Activated CD4-positive, alpha-beta T cell treated with anti-CD3 and anti-CD28 coated beads, Interleukin-2, amount 50 U/mL, for 1 hour (primary cell): ENCODE results near the gene PLEKHH3.
"Not testable (repeated sequence)": the region's sequence is repeated elsewhere in the genome, so short reads cannot be mapped to it uniquely, and the experiment has no call there.

ENCODE experiments used
- DNase-seq: peaks from one replicate; pipeline ENCODE4 v3.0.0-alpha.2; 2020

Gene PLEKHH3

DNA sequence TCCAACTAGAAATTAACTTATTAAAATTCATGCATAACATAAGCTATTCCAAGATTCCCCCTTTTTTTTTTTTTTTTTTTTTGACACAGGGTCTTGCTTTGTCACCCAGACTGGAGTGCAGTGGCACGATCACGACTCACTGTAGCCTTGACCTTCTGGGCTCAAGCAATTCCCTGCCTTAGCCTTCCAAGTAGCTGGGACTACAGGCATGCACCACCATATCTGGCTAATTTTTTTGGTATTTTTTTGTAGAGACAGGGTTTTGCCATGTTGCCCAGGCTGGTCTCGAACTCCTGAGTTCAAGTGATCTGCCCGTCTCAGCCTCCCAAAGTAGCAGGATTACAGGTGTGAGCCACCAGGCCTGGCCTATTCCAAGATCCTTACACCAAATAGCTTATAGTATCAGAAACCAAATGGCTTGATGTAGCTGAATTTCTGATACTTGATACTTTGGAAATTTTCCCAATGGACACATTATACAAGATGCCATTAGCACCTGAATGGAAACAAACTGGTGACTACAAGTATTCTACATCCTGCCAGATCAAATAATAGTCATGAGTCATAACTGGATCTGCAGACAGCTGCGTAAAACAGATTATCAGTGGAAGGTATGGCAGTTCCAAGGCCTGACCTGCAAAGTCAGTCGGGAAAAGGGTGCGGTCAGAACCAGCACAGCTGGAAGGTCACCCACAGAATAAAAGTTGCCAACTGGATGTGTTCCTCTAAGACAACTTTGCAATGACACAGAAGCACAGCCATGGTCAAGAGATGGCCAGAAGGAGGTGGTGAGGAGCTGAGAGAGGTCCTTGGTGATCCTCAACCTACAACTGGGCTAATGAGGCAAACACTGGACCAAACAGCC lies 52.8 kb downstream of the PLEKHH3 start:
- no peak for DNase-seq

DNA sequence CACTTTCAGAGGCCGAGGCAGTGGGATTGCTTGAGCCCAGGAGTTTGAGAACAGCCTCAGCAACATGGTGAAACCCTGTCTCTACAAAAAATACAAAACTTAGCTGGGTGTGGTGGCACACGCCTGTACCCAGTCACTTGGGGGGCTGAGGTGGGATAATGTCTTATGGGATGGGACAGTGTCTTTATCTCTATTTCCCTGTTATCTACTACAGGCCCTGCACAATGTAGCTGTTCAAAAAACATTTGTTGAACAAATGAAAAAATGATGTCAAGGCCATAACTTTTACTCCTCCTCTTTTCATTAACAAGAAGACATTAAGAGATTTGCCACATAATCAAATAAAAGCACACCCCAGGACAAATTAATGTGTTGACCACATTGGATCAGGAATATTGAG lies 53.5 kb downstream of the PLEKHH3 start:
- DNase-seq, result no peak

DNA sequence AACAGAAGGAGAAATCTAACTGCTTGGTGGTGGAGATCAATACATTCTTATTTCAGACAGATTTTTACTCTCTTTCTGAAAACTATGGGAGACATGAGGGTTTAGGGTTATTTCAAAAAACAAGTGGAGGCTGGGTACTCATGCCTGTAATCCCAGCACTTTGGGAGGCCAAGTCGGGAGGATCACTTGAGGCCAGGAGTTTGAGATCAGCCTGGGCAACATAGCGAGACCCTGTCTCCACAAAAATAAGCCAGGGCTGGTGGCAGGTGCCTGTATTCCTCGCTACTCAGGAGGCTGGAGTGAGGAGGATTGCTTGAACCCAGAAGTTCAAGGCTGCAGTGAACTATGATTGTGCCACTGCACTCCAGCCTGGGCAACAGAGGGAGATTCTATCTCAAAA lies 54.8 kb downstream of the PLEKHH3 start:
- DNase-seq, result not testable (repeated sequence)

DNA sequence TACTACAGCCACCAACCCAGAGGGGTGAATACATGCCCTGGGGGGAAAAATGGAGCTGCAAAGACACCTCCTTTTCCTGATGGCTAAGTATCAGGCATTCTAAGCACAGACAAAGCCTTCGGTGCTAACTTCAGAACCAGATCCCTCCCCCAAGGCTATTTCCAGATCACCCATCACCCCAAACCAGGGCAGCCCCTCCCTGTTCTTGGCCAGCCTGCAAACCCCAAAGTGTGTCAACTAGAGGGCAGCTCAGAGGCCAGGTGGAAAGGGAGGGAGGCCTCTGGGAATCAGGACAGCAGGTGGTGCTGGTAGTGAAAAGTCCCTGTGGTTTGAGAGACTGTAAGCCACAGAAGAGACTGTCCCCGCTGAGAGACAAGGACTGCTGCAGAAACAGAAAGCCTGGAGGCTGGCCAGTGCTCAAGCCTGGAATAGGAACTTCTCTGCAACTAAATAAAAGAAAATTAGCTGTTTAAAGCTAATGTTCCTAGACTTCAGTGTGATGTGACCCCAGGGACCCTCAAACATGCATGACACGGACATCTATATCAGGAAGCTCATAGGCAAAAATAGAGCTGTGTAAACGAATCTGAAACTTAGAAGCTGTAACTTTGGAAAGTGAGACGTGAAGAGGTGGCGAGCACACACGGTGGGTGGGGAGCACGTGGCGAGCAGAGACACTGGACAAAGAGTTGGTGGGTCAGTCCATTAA lies 58.2 kb downstream of the PLEKHH3 start:
- no peak for DNase-seq

DNA sequence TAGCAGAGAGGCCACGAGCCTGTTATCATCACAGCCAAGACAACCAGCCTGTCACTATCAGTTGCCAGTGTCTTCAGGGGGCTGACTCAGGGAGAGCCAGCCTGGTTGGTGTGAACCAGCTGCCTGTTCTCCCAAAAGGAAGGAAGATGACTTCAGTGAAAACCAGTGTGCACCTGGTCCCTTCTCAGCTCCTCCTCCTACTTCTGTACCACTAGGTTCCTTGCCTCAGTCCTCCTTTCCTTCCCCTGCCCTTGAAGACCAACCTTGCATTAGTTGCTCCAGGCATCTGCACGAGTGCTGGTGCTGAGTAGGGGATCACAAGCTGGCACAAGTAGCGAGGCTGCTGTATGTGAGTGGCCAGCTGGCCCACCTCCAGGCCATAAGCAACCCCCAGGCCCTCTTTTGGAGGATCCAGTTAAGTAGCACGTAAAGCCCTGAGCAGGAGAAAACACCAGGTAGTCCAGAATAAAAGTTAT lies 58.8 kb downstream of the PLEKHH3 start:
- DNase-seq, result no peak
